Kidney (tissue), 14 donors: ENCODE results near the gene HOXD11. TPM values are rescaled to one million over a fixed set of nuclear protein-coding genes. Genes with fewer than 3 reads are reported as not detected.
A peak's percentile ranks its signal among the peaks of the same experiment; 100 is the strongest.

Experiments used
- DNase-seq, 5 donors: peaks; one replicate each; pipeline ENCODE4 v3.0.0-alpha.2; 2013 to 2020
- FAIRE-seq: peaks from 2 replicates; lab custom pipeline; 2012; peaks lifted over from hg19 to GRCh38; lab: Jason Lieb, UNC
- H3K27ac ChIP-seq, 2 donors: one replicate each; pipeline ENCODE4 v1.7.0; 2013; ENCODE audit warnings: low read depth in 2 of 2, low read length in 2 of 2, inconsistent platforms in 1 of 2
- H3K27me3 ChIP-seq: one replicate; pipeline ENCODE4 v1.7.1; 2013; ENCODE audit warnings: low read length, inconsistent platforms; ENCODE audit not compliant: control insufficient read depth, insufficient read depth
- H3K36me3 ChIP-seq, 3 donors: one replicate each; pipeline versions ENCODE4 v1.7.0 to v1.7.1; 2013; ENCODE audit warnings: low read length in 3 of 3, control low read depth in 1 of 3, inconsistent platforms in 1 of 3; ENCODE audit not compliant: insufficient read depth in 3 of 3, control insufficient read depth in 2 of 3
- H3K4me1 ChIP-seq, 3 donors: one replicate each; pipeline versions ENCODE4 v1.7.0 to v1.7.1; 2013; ENCODE audit warnings: low read length in 3 of 3, inconsistent platforms in 1 of 3, low read depth in 1 of 3; ENCODE audit not compliant: control insufficient read depth in 2 of 3, insufficient read depth in 2 of 3
- H3K4me3 ChIP-seq, 3 donors: one replicate each; pipeline versions ENCODE4 v1.7.0 to v1.8.1; 2013; ENCODE audit warnings: low read length in 3 of 3, control low read depth in 1 of 3, inconsistent platforms in 1 of 3
- H3K9ac ChIP-seq, 3 donors: one replicate each; pipeline versions ENCODE4 v1.7.0 to v1.7.1; 2013; ENCODE audit warnings: low read length in 3 of 3, control low read depth in 1 of 3, inconsistent platforms in 1 of 3
- H3K9me3 ChIP-seq, 3 donors: one replicate each; pipeline versions ENCODE4 v1.7.0 to v1.7.1; 2013; ENCODE audit warnings: low read length in 3 of 3, control low read depth in 1 of 3, inconsistent platforms in 1 of 3; ENCODE audit not compliant: control insufficient read depth in 2 of 3, insufficient read depth in 1 of 3
- intact Hi-C: fragments of 100-400 bp; cut with DNase I; formaldehyde crosslinking; loops from one replicate; pipeline ENCODE4 v1.11.1; 2022
- polyA plus RNA-seq: library from polyadenylated mRNA; stranded (reverse); fragments of 350-450 nt; fragmentation: Illumina TruSeq; extraction: RNeasy Lipid Tissue Mini Kit (QIAGEN cat#74804); gene quantifications from one replicate; pipeline ENCODE4 v1.2.3, GENCODE V29; 2014; ENCODE audit warnings: low read depth, low replicate concordance; ENCODE audit not compliant: insufficient read depth
- total RNA-seq: library from RNA; stranded (reverse); fragmentation: NEBNext Ultra II Directional; extraction: Animal tissue kit (Norgen Biotek cat#: 25700); gene quantifications from one replicate; pipeline ENCODE4 v1.2.1, GENCODE V29; 2021
- TF ChIP-seq, protein P1 (sequence below): IDR thresholded peaks from 3 replicates; pipeline ENCODE4 v1.5.1; 2012; ENCODE audit warnings: mild to moderate bottlenecking, moderate library complexity, borderline replicate concordance; ENCODE audit not compliant: insufficient read depth; ENCODE audit errors: extremely low read depth
- donor health status: control.
- donor health status: control.
- donor health status: control.
- donor health status: control.
- donor health status: control.
- donor health status: DM: yes; HTN: yes; CAD: no.
- donor health status: Normal renal cell carcinoma (clear cell type).

HOXD11 gene
- total and polyA plus RNA-seq, 2 donors from 2014 or later: 5.8 to 15.9 TPM

DNA sequence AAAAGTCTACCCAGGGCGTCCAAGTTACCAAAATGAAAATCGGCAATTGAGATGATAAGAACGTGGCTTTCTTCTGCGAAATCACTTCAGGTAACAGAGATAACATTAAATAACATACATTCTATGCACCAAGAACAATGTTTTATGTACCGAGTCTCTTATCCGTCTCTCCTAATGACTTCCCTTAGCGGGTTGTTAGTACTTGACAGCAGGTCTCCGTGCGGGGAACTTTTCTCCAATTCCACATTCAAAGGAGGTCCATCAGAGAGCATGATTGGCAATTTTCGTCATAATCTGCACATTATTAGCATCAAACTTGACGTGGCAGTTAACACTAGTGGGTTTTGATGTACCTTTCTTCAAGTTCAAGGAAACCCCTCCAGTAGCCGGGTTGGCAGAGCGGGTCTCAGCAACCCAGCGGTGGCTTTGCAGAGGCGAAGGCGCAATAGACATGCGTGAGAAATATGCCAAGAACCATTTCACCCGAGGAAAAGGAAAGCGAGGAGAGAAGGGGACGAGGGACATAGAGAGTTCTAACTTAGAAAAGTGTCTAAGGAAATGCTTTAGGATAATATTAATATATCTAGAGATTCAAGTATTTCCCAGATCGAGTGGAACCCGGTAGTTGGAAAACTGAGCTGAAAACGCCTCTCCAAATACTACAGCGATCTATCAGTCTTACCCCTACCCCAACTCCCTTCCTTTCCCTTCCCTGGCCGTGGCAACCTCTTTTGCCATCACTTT, 28.4 kb upstream of the HOXD11 start:
- no peak for FAIRE-seq
- H3K27ac ChIP-seq: no peak overlapping the region

DNA sequence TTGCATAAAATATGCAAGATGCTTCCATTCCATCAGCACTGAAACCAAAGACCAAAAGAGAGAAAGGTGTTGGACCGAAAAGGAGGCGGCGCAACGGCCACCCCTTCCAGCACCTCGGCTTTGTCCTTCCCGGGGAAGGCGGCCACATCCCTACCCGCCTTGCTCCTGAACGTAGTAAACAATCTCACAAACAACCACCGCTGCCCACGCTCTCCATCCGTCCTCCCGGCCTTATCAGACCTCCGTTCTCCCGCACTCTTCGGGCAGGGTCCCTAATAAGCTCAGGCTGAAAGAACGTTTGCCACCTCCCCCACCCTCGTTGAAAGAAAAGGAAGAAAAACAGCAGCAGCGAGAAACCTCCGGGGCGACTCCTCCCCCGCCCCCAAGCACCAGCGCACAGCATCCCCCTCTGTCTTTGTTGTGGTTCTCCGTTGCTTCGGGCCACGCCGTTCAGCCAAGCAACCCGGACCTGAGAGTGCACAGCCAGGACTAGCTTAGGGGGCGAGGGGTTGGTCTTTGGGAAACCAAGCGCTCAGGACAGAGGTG, 27.7 kb upstream of the HOXD11 start:
- Histone ChIP-seq H3K36me3 (no peaks in the 10 kb centered on the region), H3K4me3 (no peak overlapping the region), H3K9me3 (peaks cover 0 to 9% (median 0%) of the 10 kb centered on the region in 3 donors), H3K27ac (no peak overlapping the region), H3K4me1 (peaks cover 0 to 3% (median 0%) of the 10 kb centered on the region in 3 donors), H3K27me3 (peaks cover 90% of the 10 kb centered on the region), H3K9ac (no peak overlapping the region)
- TF ChIP-seq, protein P1, sequence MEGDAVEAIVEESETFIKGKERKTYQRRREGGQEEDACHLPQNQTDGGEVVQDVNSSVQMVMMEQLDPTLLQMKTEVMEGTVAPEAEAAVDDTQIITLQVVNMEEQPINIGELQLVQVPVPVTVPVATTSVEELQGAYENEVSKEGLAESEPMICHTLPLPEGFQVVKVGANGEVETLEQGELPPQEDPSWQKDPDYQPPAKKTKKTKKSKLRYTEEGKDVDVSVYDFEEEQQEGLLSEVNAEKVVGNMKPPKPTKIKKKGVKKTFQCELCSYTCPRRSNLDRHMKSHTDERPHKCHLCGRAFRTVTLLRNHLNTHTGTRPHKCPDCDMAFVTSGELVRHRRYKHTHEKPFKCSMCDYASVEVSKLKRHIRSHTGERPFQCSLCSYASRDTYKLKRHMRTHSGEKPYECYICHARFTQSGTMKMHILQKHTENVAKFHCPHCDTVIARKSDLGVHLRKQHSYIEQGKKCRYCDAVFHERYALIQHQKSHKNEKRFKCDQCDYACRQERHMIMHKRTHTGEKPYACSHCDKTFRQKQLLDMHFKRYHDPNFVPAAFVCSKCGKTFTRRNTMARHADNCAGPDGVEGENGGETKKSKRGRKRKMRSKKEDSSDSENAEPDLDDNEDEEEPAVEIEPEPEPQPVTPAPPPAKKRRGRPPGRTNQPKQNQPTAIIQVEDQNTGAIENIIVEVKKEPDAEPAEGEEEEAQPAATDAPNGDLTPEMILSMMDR: no peak
- intact Hi-C loops: no loop called here
- DNase-seq: peak in 3 of 5 donors; percentile 29 to 44 (median 30)
- FAIRE-seq: no peak

More for the DNA sequence above, 28.4 kb upstream of the HOXD11 start:
- intact Hi-C loops: no loop called here
- Histone ChIP-seq H3K36me3 (no peaks in the 10 kb centered on the region), H3K4me3 (no peak overlapping the region), H3K4me1 (peaks cover 0 to 3% (median 0%) of the 10 kb centered on the region in 3 donors), H3K9ac (no peak overlapping the region), H3K27me3 (peaks cover 89% of the 10 kb centered on the region), H3K9me3 (peaks cover 0 to 9% (median 0%) of the 10 kb centered on the region in 3 donors)
- TF ChIP-seq, protein P1: no peak
- DNase-seq: peak in 4 of 5 donors; percentile 31 to 62 (median 42)

- Histone ChIP-seq H3K4me3 (no peak overlapping the region), H3K9ac (no peak overlapping the region), H3K36me3 (no peaks in the 10 kb centered on the region), H3K9me3 (peaks cover 0 to 9% (median 0%) of the 10 kb centered on the region in 3 donors), H3K27me3 (peaks cover 90% of the 10 kb centered on the region), H3K27ac (no peak overlapping the region), H3K4me1 (peaks cover 0 to 3% (median 0%) of the 10 kb centered on the region in 3 donors)
- FAIRE-seq (no peak), DNase-seq (peak; percentile 68 to 87 (median 75))
- intact Hi-C loops: no loop called here
- TF ChIP-seq, protein P1: peak; percentile 11
These were observed 27.1 kb upstream of the HOXD11 start for GRCh38 chr2:176079831-176080539.
